PC-3 (cell line): ENCODE results near the gene KRT3. TPM values are rescaled to one million over a fixed set of nuclear protein-coding genes. Genes with fewer than 3 reads are reported as not detected.

Experiments
- ATAC-seq: fragments of 200-7000 bp; cut with Tn5 transposase; 2 replicates; pipeline ENCODE4 v1.9.1; 2020; ENCODE audit warnings: mild to moderate bottlenecking, moderate library complexity
- BruUV-seq: library from RNA; stranded (reverse); fragments of 400-500 nt; replicated peaks from 2 replicates; lab custom pipeline; 2021; lab: Mats Ljungman, UMichigan
- CTCF ChIA-PET: fragments of 300-600 bp; sonication (Branson Sonifier 250); formaldehyde crosslinking; loops from one replicate; lab custom pipeline; 2022; ENCODE audit warnings: antibody characterized with exemption; lab: Charles Lee
- POLR2A ChIA-PET: fragments of 300-600 bp; sonication (Branson Sonifier 250); formaldehyde crosslinking; loops from one replicate; lab custom pipeline; 2022; ENCODE audit warnings: antibody characterized with exemption; ENCODE audit not compliant: unreplicated experiment; lab: Charles Lee
- DNase-seq: peaks from one replicate; pipeline ENCODE4 v3.0.0-alpha.2; 2015
- H2AFZ ChIP-seq: fragments of 300-600 bp; sonication (generic); 2 replicates; pipeline ENCODE4 v1.6.0; 2016; ENCODE audit warnings: antibody characterized with exemption, low read length
- H3F3A ChIP-seq: fragments of 300-600 bp; sonication (generic); one replicate; pipeline ENCODE4 v1.6.0; 2017; ENCODE audit warnings: antibody characterized with exemption, low read length, control low read depth, mild to moderate bottlenecking; ENCODE audit not compliant: unreplicated experiment
- H3K27ac ChIP-seq: fragments of 300-600 bp; sonication (generic); 2 replicates; pipeline ENCODE4 v1.5.1; 2016; ENCODE audit warnings: mild to moderate bottlenecking, low read length
- H3K27me3 ChIP-seq: fragments of 300-600 bp; sonication (generic); 2 replicates; pipeline ENCODE4 v1.6.1; 2016; ENCODE audit warnings: low read length, mixed read lengths
- H3K36me3 ChIP-seq: fragments of 300-600 bp; sonication (generic); 2 replicates; pipeline ENCODE4 v1.6.1; 2016; ENCODE audit warnings: low read depth, mixed run types, low read length, mixed read lengths
- H3K4me1 ChIP-seq: fragments of 300-600 bp; sonication (generic); 2 replicates; pipeline ENCODE4 v1.5.1; 2016; ENCODE audit warnings: low read length; ENCODE audit not compliant: insufficient read depth
- H3K4me2 ChIP-seq: fragments of 300-600 bp; sonication (generic); 2 replicates; pipeline ENCODE4 v1.6.0; 2016; ENCODE audit warnings: low read length
- H3K4me3 ChIP-seq: fragments of 300-600 bp; sonication (generic); 2 replicates; pipeline ENCODE4 v1.5.1; 2016; ENCODE audit warnings: mild to moderate bottlenecking, low read length, mixed read lengths
- H3K79me2 ChIP-seq: fragments of 300-600 bp; sonication (generic); 2 replicates; pipeline ENCODE4 v1.6.1; 2017; ENCODE audit warnings: low read length, mixed read lengths
- H3K9ac ChIP-seq: fragments of 300-600 bp; sonication (generic); 2 replicates; pipeline ENCODE4 v1.6.0; 2016; ENCODE audit warnings: mild to moderate bottlenecking, low read length
- H3K9me2 ChIP-seq: fragments of 300-600 bp; sonication (generic); replicated peaks from 2 replicates; pipeline ENCODE4 v1.6.1; 2016; ENCODE audit warnings: mixed run types, low read length, mixed read lengths
- H3K9me3 ChIP-seq: fragments of 300-600 bp; sonication (generic); 2 replicates; pipeline ENCODE4 v1.6.1; 2016; ENCODE audit warnings: low read length, mixed read lengths
- H4K20me1 ChIP-seq: fragments of 300-600 bp; sonication (generic); 2 replicates; pipeline ENCODE4 v1.6.1; 2016; ENCODE audit warnings: low read length, mixed read lengths
- CTCF ChIP-seq: fragments of 300-600 bp; sonication (generic); conservative IDR thresholded peaks from 2 replicates; pipeline ENCODE4 v1.5.1; 2017; ENCODE audit warnings: antibody characterized with exemption, low read depth, mild to moderate bottlenecking, low read length
- EZH2 ChIP-seq: fragments of 300-600 bp; sonication (generic); IDR thresholded peaks from one replicate; pipeline ENCODE4 v1.6.1; 2017; ENCODE audit warnings: antibody characterized with exemption, mild to moderate bottlenecking, low read length; ENCODE audit not compliant: unreplicated experiment
- EZH2phosphoT487 ChIP-seq: fragments of 300-600 bp; sonication (generic); IDR thresholded peaks from 2 replicates; pipeline ENCODE4 v1.6.1; 2018; ENCODE audit warnings: mild to moderate bottlenecking, antibody characterized with exemption, low read length, borderline replicate concordance
- intact Hi-C: fragments of 100-400 bp; cut with micrococcal nuclease; formaldehyde crosslinking; loops from 2 replicates; pipeline ENCODE4 v1.9.0; 2023
- total RNA-seq: library from RNA; depleted of rRNA; stranded (reverse); fragments of >200 nt; gene quantifications from 2 replicates; pipeline ENCODE4 v1.2.3, GENCODE V29; 2014

The KRT3 gene
- total RNA-seq, 1 experiment from 2014 or later: 0.33 TPM

GRCh38 chr12:52821071-52821730 lies 25.3 kb upstream of the KRT3 start:
- no peak overlapping the region for H2AFZ ChIP-seq
- H3K9ac ChIP-seq: no peak overlapping the region
- ChIA-PET POLR2A (no interaction called here), CTCF (no interaction called here)
- no peak for ATAC-seq
- H3K9me3 ChIP-seq: no peaks in the 10 kb centered on the region
- no peak for TF ChIP-seq EZH2
- no peak for TF ChIP-seq CTCF
- H3K4me3 ChIP-seq: no peak overlapping the region
- DNase-seq: no peak
- no peaks in the 10 kb centered on the region for H4K20me1 ChIP-seq
- H3K36me3 ChIP-seq: no peaks in the 10 kb centered on the region
- H3K79me2 ChIP-seq: no peaks in the 10 kb centered on the region
- H3K9me2 ChIP-seq: no peaks in the 10 kb centered on the region
- H3F3A ChIP-seq: no peaks in the 10 kb centered on the region
- H3K4me2 ChIP-seq: no peak overlapping the region
- intact Hi-C loops: no loop called here
- no TSS peak for BruUV-seq
- no peak overlapping the region for H3K27ac ChIP-seq
- no peaks in the 10 kb centered on the region; the same call in 1 of the 2 replicates for H3K27me3 ChIP-seq
- H3K4me1 ChIP-seq: peaks cover 12% of the 10 kb centered on the region; the same call in 1 of the 2 replicates

- Histone ChIP-seq H3K27me3 (no peaks in the 10 kb centered on the region; the same call in 1 of the 2 replicates), H3K4me1 (peaks cover 12% of the 10 kb centered on the region; the same call in 1 of the 2 replicates), H3K36me3 (no peaks in the 10 kb centered on the region), H3K27ac (no peak overlapping the region), H3K4me3 (no peak overlapping the region), H3K9ac (no peak overlapping the region), H4K20me1 (no peaks in the 10 kb centered on the region), H3K79me2 (no peaks in the 10 kb centered on the region), H3F3A (no peaks in the 10 kb centered on the region), H3K4me2 (no peak overlapping the region), H2AFZ (no peak overlapping the region), H3K9me2 (no peaks in the 10 kb centered on the region), H3K9me3 (no peaks in the 10 kb centered on the region)
- BruUV-seq: no TSS peak
- ChIA-PET POLR2A (no interaction called here), CTCF (no interaction called here)
- no peak for ATAC-seq
- TF ChIP-seq EZH2phosphoT487: no peak
- TF ChIP-seq CTCF: no peak
- no peak for TF ChIP-seq EZH2
- no peak for DNase-seq
- intact Hi-C loops: no loop called here
Observed at GRCh38 chr12:52820521-52820920, 24.6 kb upstream of the KRT3 start.

- no peak overlapping the region for H3K27ac ChIP-seq
- no peaks in the 10 kb centered on the region for H3K9me3 ChIP-seq
- no peak overlapping the region for H3K4me2 ChIP-seq
- POLR2A ChIA-PET: no interaction called here
- no TSS peak for BruUV-seq
- no peak overlapping the region for H2AFZ ChIP-seq
- CTCF ChIA-PET: interaction anchor here (0.6 kb wide), 1 partner anchor 662 kb away, joined by 4 read pairs; no protein-coding TSS in a partner anchor
- no peaks in the 10 kb centered on the region for H4K20me1 ChIP-seq
- no peaks in the 10 kb centered on the region for H3K9me2 ChIP-seq
- H3K4me3 ChIP-seq: no peak overlapping the region
- H3K9ac ChIP-seq: no peak overlapping the region
- peaks cover 13% of the 10 kb centered on the region; the same call in 1 of the 2 replicates for H3K4me1 ChIP-seq
- DNase-seq: no peak
- no peaks in the 10 kb centered on the region for H3K36me3 ChIP-seq
- no peaks in the 10 kb centered on the region for H3K79me2 ChIP-seq
- H3F3A ChIP-seq: no peaks in the 10 kb centered on the region
- no peaks in the 10 kb centered on the region; the same call in 1 of the 2 replicates for H3K27me3 ChIP-seq
- intact Hi-C loops: no loop called here
- no peak for ATAC-seq
- TF ChIP-seq EZH2phosphoT487: no peak
- TF ChIP-seq CTCF: no peak
- no peak for TF ChIP-seq EZH2
Observed at GRCh38 chr12:52819731-52820510, 24.0 kb upstream of the KRT3 start.
